ENCODE measurements around the gene BDKRB1. TPM values are rescaled to one million over a fixed set of nuclear protein-coding genes. Genes with fewer than 3 reads are reported as not detected.

The BDKRB1 gene
- total and polyA plus RNA-seq, 11 donors = 0.08 to 1.7 (median 0.79) TPM; not detected in 7

- Histone ChIP-seq H3K27ac (no peak overlapping the region), H3K27me3 (peaks cover 0 to 32% (median 0%) of the 10 kb centered on the region in 9 donors), H3K4me3 (no peak overlapping the region), H3K36me3 (no peaks in the 10 kb centered on the region), H3K9me3 (no peaks in the 10 kb centered on the region), H3K4me1 (peaks cover 0 to 6% (median 0%) of the 10 kb centered on the region in 12 donors)
- WGBS, 4 donors = 90 to 92% (median 90%) methylated on average over 16 to 19 of the region's 19 CpGs
- ATAC-seq (no peak), DNase-seq (no peak)
- intact Hi-C loops (cut with DNase I) = no loop called here
- TF ChIP-seq POLR2A (IDR thresholded peaks at IDR 0.05) = no peak
- TF ChIP-seq CTCF (IDR thresholded peaks at IDR 0.05) = no peak
Measured at GRCh38 chr14:96252323-96252998, 3.5 kb upstream of the BDKRB1 start.

GRCh38 chr14:96252999-96253539 lies 2.9 kb upstream of the BDKRB1 start:
- intact Hi-C loops (cut with DNase I) = no loop called here
- Histone ChIP-seq H3K9me3 (no peaks in the 10 kb centered on the region), H3K4me3 (no peak overlapping the region), H3K27ac (no peak overlapping the region), H3K36me3 (no peaks in the 10 kb centered on the region), H3K4me1 (peaks cover 0 to 6% (median 0%) of the 10 kb centered on the region in 12 donors), H3K27me3 (peaks cover 0 to 32% (median 0%) of the 10 kb centered on the region in 9 donors)
- whole genome bisulfite sequencing, 4 donors = 65 to 72% (median 69%) methylated on average over 9 of the region's 9 CpGs
- ATAC-seq = no peak
- no peak for DNase-seq
- no peak for TF ChIP-seq CTCF (IDR thresholded peaks at IDR 0.05)
- no peak for TF ChIP-seq POLR2A (IDR thresholded peaks at IDR 0.05)

- peaks cover 0 to 7% (median 1%) of the 10 kb centered on the region in 12 donors for H3K9me3 ChIP-seq
- peaks cover 0 to 6% (median 0%) of the 10 kb centered on the region in 12 donors for H3K4me1 ChIP-seq
- no peak overlapping the region for H3K4me3 ChIP-seq
- 79 to 85% (median 82%) methylated on average over 11 of the region's 11 CpGs for WGBS, 4 donors
- peaks cover 0 to 26% (median 0%) of the 10 kb centered on the region in 9 donors for H3K27me3 ChIP-seq
- H3K36me3 ChIP-seq = no peaks in the 10 kb centered on the region
- no peak for TF ChIP-seq CTCF (IDR thresholded peaks at IDR 0.05)
- TF ChIP-seq POLR2A (IDR thresholded peaks at IDR 0.05) = no peak
- no peak for DNase-seq
- peak overlapping the region in 1 of 12 donors; percentile 53 for H3K27ac ChIP-seq
- ATAC-seq = no peak
- intact Hi-C loops (cut with DNase I) = no loop called here
Measured at GRCh38 chr14:96254687-96255086, 1.3 kb upstream of the BDKRB1 start.

GRCh38 chr14:96256407-96256806 lies 397 bp downstream of the BDKRB1 start:
- peaks cover 0 to 6% (median 0%) of the 10 kb centered on the region in 12 donors for H3K4me1 ChIP-seq
- H3K27me3 ChIP-seq = peaks cover 0 to 11% (median 0%) of the 10 kb centered on the region in 9 donors
- no peak overlapping the region for H3K4me3 ChIP-seq
- WGBS, 4 donors = 60 to 70% (median 62%) methylated on average over 4 of the region's 4 CpGs
- no peak for TF ChIP-seq CTCF (IDR thresholded peaks at IDR 0.05)
- TF ChIP-seq POLR2A (IDR thresholded peaks at IDR 0.05) = no peak
- no peak for DNase-seq
- peak in 2 of 4 donors; percentile 31 to 37 for ATAC-seq
- H3K9me3 ChIP-seq = peaks cover 0 to 13% (median 4%) of the 10 kb centered on the region in 12 donors
- intact Hi-C loops (cut with DNase I) = no loop called here
- peak overlapping the region in 4 of 12 donors; percentile 19 to 53 (median 24) for H3K27ac ChIP-seq
- H3K36me3 ChIP-seq = no peaks in the 10 kb centered on the region
